ENCODE measurements around the gene MTA1. TPM values are rescaled to one million over a fixed set of nuclear protein-coding genes. Genes with fewer than 3 reads are reported as not detected.
A peak's percentile ranks its signal among the peaks of the same experiment; 100 is the strongest.

The MTA1 gene
- total RNA-seq, 2 experiments from 2014 or later = 109 to 127 TPM

GRCh38 chr14:105485739-105486162 is 66.1 kb downstream of the MTA1 start:
- ATAC-seq (no peak), DNase-seq (peak; percentile 60)
- Mint-ChIP-seq H3K36me3 (ENCODE audit: low read depth) (peaks cover 13% of the 10 kb centered on the region), H3K27ac (peak overlapping the region; percentile 37), H3K4me3 (peak overlapping the region; percentile 86), H3K9me3 (ENCODE audit: insufficient read depth) (no peaks in the 10 kb centered on the region), H3K4me1 (ENCODE audit: low read depth) (peaks cover 50% of the 10 kb centered on the region), H3K27me3 (ENCODE audit: low read depth) (no peaks in the 10 kb centered on the region)
- ChIA-PET CTCF (interaction anchor here (1.5 kb wide), 1 partner anchor 115 kb away, joined by 5 read pairs; no protein-coding TSS in a partner anchor), POLR2A (no interaction called here)

GRCh38 chr14:105486163-105486973 is 66.7 kb downstream of the MTA1 start, which contains the start of gene CRIP1:
Gene CRIP1 (plus strand): TSS chr14:105486886. CDS start chr14:105487260, 374 bp downstream.
- Mint-ChIP-seq H3K4me3 (peak within 1 kb of the TSS; percentile 86), H3K4me1 (ENCODE audit: low read depth) (peaks cover 44% of the 10 kb centered on the region), H3K9me3 (ENCODE audit: insufficient read depth) (no peaks in the 10 kb centered on the region), H3K36me3 (ENCODE audit: low read depth) (peaks cover 13% of the 10 kb centered on the region), H3K27ac (peak within 1 kb of the TSS; percentile 88), H3K27me3 (ENCODE audit: low read depth) (no peaks in the 10 kb centered on the region)
- ATAC-seq (no peak), DNase-seq (no peak)
- POLR2A ChIA-PET = no interaction called here
- CTCF ChIA-PET = interaction anchor here (1.5 kb wide), 1 partner anchor 115 kb away, joined by 5 read pairs; no protein-coding TSS in a partner anchor

GRCh38 chr14:105486974-105487448 is 67.4 kb downstream of the MTA1 start:
- CTCF ChIA-PET = no interaction called here

GRCh38 chr14:105487449-105487985 is 67.9 kb downstream of the MTA1 start:
- DNase-seq = peak; percentile 81
- ChIA-PET CTCF (no interaction called here), POLR2A (no interaction called here)

More at GRCh38 chr14:105486974-105487448, 67.4 kb downstream of the MTA1 start:
- Mint-ChIP-seq H3K9me3 (ENCODE audit: insufficient read depth) (no peaks in the 10 kb centered on the region), H3K27me3 (ENCODE audit: low read depth) (no peaks in the 10 kb centered on the region), H3K36me3 (ENCODE audit: low read depth) (peaks cover 13% of the 10 kb centered on the region), H3K27ac (peak overlapping the region; percentile 88), H3K4me3 (peak overlapping the region; percentile 86), H3K4me1 (ENCODE audit: low read depth) (peaks cover 43% of the 10 kb centered on the region)
- ATAC-seq = no peak
- POLR2A ChIA-PET = no interaction called here
- DNase-seq = peak; percentile 72

GRCh38 chr14:105487986-105488777 is 68.6 kb downstream of the MTA1 start:
- ChIA-PET POLR2A (interaction anchor here (1.8 kb wide), 1 partner anchor 41 kb away, joined by 11 read pairs; no protein-coding TSS in a partner anchor), CTCF (interaction anchor here (0.9 to 5.4 kb wide), 4 partner anchors 7 to 116 kb away, joined by 3 to 157 read pairs (median 70); no protein-coding TSS in a partner anchor)
- DNase-seq (peak; percentile 51), ATAC-seq (no peak)
- Mint-ChIP-seq H3K36me3 (ENCODE audit: low read depth) (peaks cover 13% of the 10 kb centered on the region), H3K9me3 (ENCODE audit: insufficient read depth) (no peaks in the 10 kb centered on the region), H3K4me1 (ENCODE audit: low read depth) (peaks cover 38% of the 10 kb centered on the region), H3K4me3 (peak overlapping the region; percentile 86), H3K27ac (peak overlapping the region; percentile 88), H3K27me3 (ENCODE audit: low read depth) (no peaks in the 10 kb centered on the region)

More at GRCh38 chr14:105487449-105487985, 67.9 kb downstream of the MTA1 start:
- Mint-ChIP-seq H3K9me3 (ENCODE audit: insufficient read depth) (no peaks in the 10 kb centered on the region), H3K4me3 (peak overlapping the region; percentile 86), H3K27ac (peak overlapping the region; percentile 88), H3K36me3 (ENCODE audit: low read depth) (peaks cover 13% of the 10 kb centered on the region), H3K27me3 (ENCODE audit: low read depth) (no peaks in the 10 kb centered on the region), H3K4me1 (ENCODE audit: low read depth) (peaks cover 40% of the 10 kb centered on the region)
- ATAC-seq = peak; percentile 0

GRCh38 chr14:105488781-105489541 is 69.3 kb downstream of the MTA1 start:
- Mint-ChIP-seq H3K4me1 (ENCODE audit: low read depth) (peaks cover 38% of the 10 kb centered on the region), H3K27ac (peak overlapping the region; percentile 88), H3K27me3 (ENCODE audit: low read depth) (no peaks in the 10 kb centered on the region), H3K36me3 (ENCODE audit: low read depth) (peaks cover 17% of the 10 kb centered on the region), H3K4me3 (peak overlapping the region; percentile 86), H3K9me3 (ENCODE audit: insufficient read depth) (no peaks in the 10 kb centered on the region)
- DNase-seq (no peak), ATAC-seq (no peak)
- ChIA-PET POLR2A (interaction anchor here (0.8 to 3.1 kb wide), 5 partner anchors 8 to 118 kb away, joined by 3 to 53 read pairs (median 9); no protein-coding TSS in a partner anchor), CTCF (interaction anchor here (0.9 to 5.4 kb wide), 21 partner anchors 8 to 443 kb away, joined by 3 to 157 read pairs (median 4); partner anchors contain the start of gene BRF1)

GRCh38 chr14:105489542-105490266 is 70.1 kb downstream of the MTA1 start:
- peak overlapping the region; percentile 88 for H3K27ac Mint-ChIP-seq
- CTCF ChIA-PET = interaction anchor here (0.9 to 5.4 kb wide), 25 partner anchors 8 to 444 kb away, joined by 3 to 157 read pairs (median 4); partner anchors contain the start of gene BRF1
- peaks cover 17% of the 10 kb centered on the region for H3K36me3 Mint-ChIP-seq (ENCODE audit: low read depth)
- H3K4me1 Mint-ChIP-seq (ENCODE audit: low read depth) = peaks cover 32% of the 10 kb centered on the region
- no peaks in the 10 kb centered on the region for H3K9me3 Mint-ChIP-seq (ENCODE audit: insufficient read depth)
- DNase-seq (peak; percentile 94), ATAC-seq (peak; percentile 7)
- POLR2A ChIA-PET = interaction anchor here (0.8 to 3.1 kb wide), 7 partner anchors 8 to 119 kb away, joined by 3 to 53 read pairs (median 4); no protein-coding TSS in a partner anchor
- no peaks in the 10 kb centered on the region for H3K27me3 Mint-ChIP-seq (ENCODE audit: low read depth)
- peak overlapping the region; percentile 86 for H3K4me3 Mint-ChIP-seq

- peak; percentile 0 for ATAC-seq
- Mint-ChIP-seq H3K9me3 (ENCODE audit: insufficient read depth) (no peaks in the 10 kb centered on the region), H3K4me1 (ENCODE audit: low read depth) (peaks cover 31% of the 10 kb centered on the region), H3K36me3 (ENCODE audit: low read depth) (peaks cover 17% of the 10 kb centered on the region), H3K27ac (peak overlapping the region; percentile 88), H3K27me3 (ENCODE audit: low read depth) (no peaks in the 10 kb centered on the region), H3K4me3 (peak overlapping the region; percentile 86)
- CTCF ChIA-PET = interaction anchor here (0.9 to 5.4 kb wide), 24 partner anchors 9 to 444 kb away, joined by 3 to 157 read pairs (median 4); partner anchors contain the start of gene BRF1
- DNase-seq = no peak
- POLR2A ChIA-PET = interaction anchor here (0.6 to 3.1 kb wide), 7 partner anchors 9 to 119 kb away, joined by 3 to 53 read pairs (median 4); no protein-coding TSS in a partner anchor
Measured at GRCh38 chr14:105490267-105490571, 70.6 kb downstream of the MTA1 start.

- H3K4me1 Mint-ChIP-seq (ENCODE audit: low read depth) = peaks cover 25% of the 10 kb centered on the region
- ATAC-seq (peak; percentile 70), DNase-seq (peak; percentile 100)
- peaks cover 17% of the 10 kb centered on the region for H3K36me3 Mint-ChIP-seq (ENCODE audit: low read depth)
- H3K9me3 Mint-ChIP-seq (ENCODE audit: insufficient read depth) = no peaks in the 10 kb centered on the region
- no peaks in the 10 kb centered on the region for H3K27me3 Mint-ChIP-seq (ENCODE audit: low read depth)
- CTCF ChIA-PET = interaction anchor here (0.9 to 5.4 kb wide), 18 partner anchors 9 to 288 kb away, joined by 3 to 157 read pairs (median 6); partner anchors contain the start of gene BRF1
- POLR2A ChIA-PET = interaction anchor here (0.6 to 3.1 kb wide), 9 partner anchors 9 to 120 kb away, joined by 3 to 53 read pairs (median 3); partner anchors contain the start of gene TEX22
- peak within 1 kb of the TSS; percentile 86 for H3K4me3 Mint-ChIP-seq
- peak within 1 kb of the TSS; percentile 93 for H3K27ac Mint-ChIP-seq
Measured at GRCh38 chr14:105490572-105491365, 71.1 kb downstream of the MTA1 start, which contains the start of gene TEDC1. Gene TEDC1 (plus strand): TSS chr14:105491246. CDS start chr14:105491376, 130 bp downstream.
